Ramos (cell line): ENCODE results near the gene POLA2.
"Not testable (repeated sequence)": the region's sequence is repeated elsewhere in the genome, so short reads cannot be mapped to it uniquely, and the experiment has no call there.

Experiments
- in situ Hi-C: fragments of 300-500 bp; cut with MboI; formaldehyde crosslinking; loops from one replicate; pipeline ENCODE4 v1.14.3; 2022; ENCODE audit warnings: low sequenced_read_pairs; ENCODE audit not compliant: unreplicated experiment

The POLA2 gene

DNA sequence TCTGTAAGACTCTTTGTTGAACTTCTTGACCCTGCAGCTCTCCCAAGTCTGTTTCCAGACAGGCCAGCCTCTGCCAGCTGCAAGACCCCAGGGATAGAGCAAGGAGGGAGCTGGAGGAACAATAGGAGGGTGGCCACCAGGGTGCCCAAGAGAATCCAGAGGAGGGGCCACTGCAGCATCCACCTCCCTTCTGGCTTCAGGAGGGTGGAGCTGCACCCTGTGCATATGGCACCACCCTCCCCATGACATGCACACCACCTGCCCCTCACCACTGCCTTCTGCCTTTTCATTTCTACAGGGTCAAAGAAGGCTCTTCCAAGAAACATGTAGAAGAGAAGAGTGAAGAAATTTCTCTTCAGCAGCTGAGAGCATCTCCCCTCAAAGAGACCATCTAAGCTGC is 20.1 kb upstream of the POLA2 start:
- in situ Hi-C loops, result no loop called here

DNA sequence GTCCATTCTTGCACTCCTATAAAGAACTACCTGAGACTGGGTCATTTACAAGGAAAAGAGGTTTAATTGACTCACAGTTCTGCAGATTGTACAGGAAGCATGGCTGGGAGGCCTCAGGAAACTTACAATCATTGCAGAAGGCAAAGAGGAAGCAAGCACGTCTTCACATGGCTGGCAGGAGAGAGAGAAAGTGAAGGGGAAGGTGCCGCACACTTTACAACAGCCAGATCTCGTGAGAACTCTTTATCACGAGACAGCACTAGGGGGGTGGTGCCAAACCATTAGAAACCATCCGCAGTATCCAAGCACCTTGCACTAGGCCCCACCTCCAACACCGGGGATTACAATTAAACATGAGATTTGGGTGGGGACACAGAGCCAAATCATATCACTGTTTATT is 19.4 kb upstream of the POLA2 start:
- in situ Hi-C loops, result no loop called here

DNA sequence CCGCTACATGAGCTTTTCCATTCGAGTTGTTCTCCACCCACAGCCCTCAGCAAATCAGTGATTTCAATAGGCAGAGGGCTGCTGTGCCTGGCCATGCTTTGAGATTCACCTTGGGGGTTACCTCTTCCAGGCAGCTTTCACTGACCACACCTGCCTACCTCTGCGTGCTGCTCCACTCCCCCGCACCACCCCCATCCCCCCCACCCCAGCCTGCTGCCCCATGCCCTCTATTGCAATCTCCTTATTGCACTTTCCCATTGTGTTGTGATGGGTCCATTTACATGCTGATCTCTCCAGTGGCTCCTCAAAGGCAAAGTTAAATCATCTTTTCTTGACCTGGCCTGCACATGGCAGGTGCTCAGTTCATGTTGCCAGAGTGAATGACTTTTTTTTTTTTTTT is 18.0 kb upstream of the POLA2 start:
- in situ Hi-C loops, result no loop called here

DNA sequence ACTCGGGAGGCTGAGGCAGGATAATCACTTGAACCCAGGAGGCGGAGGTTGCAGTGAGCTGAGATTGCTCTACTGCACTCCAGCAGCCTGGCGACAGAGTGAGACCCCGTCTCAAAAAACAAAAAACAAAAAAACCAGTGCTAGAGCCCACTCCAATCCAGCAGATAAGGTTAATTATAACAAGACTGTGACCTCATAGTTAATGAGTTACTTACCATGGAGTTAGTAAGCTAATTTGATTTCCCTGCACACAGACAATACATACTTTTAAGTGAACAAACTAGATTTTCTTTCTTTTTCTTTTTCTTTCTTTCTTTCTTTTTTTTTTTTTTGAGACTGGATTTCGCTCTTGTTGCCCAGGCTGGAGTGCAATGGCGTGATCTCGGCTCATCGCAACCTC is 16.7 kb upstream of the POLA2 start:
- in situ Hi-C loops, result not testable (repeated sequence)

DNA sequence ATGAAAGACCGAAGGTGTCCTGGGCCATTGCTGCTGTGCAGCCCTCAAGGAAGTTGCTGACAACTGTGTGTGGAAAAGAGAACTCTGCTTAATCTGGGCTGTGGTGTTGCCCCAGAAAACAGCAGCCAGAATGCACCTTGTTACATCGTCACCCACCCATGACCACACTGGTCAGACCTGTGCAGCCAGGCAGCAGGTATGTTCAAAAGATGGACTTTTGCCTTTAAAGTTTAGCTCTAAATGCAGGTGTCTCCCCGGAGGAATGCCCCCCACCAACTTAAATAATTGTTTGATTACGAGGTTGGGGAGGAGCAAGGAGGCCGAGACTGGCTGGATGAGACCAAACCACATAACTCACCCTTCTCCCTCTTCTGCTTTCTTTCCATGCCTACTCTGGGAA is 15.3 kb upstream of the POLA2 start:
- in situ Hi-C loops, result no loop called here

DNA sequence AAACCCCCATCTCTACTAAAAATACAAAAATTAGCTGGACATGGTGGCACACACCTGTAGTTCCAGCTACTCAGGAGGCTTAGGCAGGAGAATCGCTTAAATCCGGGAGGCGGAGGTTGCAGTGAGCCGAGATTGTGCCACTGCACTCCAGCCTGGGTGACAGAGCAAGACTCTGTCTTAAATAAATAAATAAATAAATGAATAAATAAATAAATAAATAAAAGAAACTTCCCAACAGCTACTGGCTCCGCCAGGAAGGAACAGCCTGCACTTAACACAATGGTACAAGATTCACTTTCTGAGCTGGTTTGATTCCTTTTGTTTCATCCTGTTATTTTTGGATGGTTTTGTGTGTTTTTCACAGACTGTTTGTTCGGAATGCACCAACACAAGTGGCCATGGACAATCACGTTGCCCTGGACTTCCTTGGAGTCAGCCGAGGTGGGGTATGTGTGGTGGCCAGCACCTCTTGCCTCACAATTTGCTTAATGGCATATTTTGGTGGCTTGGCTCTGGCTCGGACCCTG is 13.5 kb upstream of the POLA2 start:
- in situ Hi-C loops, result not testable (repeated sequence)

DNA sequence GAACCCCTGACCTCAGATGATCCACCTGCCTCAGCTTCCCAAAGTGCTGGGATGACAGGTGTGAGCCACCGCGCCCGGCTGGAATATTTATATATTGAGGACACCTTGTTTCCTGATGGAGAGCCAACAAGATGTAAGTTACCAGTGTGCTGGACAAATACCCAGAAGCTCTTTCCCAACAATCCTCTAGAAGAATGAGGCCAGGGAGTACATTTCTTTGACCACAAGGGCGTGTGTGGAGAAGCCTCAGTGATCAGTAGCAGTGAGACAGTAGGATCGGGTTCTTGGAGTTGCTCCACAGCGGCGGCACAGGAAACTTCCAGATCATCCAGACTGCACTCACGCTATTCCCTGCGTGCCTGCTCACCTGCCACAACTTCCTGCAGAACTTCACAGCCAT is 10.3 kb upstream of the POLA2 start:
- in situ Hi-C loops, result no loop called here

DNA sequence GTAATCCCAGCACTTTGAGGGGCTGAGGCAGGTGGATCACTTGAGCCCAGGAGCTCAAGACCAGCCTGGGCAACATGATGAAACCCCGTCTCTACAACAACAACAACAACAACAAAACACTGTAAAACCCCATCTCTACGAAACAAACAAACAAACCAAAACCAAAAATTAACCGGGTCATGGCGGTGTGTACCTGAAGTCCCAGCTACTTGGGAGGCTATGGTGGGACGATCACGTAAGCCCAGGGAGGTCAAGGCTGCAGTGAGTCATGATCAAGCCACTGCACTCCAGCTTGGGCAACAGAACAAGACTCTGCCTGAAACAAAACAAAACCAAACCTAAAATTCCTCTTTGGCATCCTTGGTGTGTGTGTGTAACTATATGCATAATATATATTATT is 7.0 kb upstream of the POLA2 start:
- in situ Hi-C loops, result no loop called here

DNA sequence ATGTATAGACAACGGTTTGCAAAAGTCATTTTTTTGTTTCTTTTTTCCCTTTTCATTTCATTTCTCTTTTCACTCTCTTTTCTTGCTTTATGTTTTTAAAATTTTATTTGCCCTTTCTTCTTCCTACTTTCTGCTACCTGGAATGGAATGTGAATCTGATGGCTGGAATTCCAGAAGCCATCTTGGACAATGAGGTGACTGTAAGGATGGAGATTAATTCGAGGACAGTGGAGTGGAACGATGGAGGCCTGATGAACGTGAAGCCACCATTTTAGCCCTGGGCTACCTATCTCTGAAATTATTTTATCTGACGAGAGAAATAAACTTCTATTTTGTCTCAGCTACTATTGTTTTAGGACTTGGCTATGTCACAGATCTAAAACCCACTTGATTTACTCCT is 2.8 kb upstream of the POLA2 start:
- in situ Hi-C loops, result no loop called here

DNA sequence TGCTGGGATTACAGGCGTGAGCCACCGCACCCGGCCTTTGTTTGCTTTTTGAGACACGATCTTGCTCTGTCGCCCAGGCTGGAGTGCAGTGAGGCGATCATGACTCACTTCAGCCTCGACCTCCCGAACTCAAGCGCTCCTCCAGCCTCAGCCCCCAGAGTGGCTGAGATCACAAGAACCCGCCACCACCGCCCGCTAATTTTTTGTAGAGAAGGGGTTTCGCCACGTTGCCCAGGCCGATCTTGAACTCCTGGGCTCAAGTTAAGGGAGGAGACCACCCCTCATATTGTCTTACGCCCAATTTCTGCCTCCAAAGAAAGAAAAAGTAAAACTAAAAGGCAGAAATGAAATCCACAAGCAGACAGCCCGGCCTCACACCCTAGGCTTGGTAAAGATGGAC is 1.5 kb upstream of the POLA2 start:
- in situ Hi-C loops, result no loop called here

DNA sequence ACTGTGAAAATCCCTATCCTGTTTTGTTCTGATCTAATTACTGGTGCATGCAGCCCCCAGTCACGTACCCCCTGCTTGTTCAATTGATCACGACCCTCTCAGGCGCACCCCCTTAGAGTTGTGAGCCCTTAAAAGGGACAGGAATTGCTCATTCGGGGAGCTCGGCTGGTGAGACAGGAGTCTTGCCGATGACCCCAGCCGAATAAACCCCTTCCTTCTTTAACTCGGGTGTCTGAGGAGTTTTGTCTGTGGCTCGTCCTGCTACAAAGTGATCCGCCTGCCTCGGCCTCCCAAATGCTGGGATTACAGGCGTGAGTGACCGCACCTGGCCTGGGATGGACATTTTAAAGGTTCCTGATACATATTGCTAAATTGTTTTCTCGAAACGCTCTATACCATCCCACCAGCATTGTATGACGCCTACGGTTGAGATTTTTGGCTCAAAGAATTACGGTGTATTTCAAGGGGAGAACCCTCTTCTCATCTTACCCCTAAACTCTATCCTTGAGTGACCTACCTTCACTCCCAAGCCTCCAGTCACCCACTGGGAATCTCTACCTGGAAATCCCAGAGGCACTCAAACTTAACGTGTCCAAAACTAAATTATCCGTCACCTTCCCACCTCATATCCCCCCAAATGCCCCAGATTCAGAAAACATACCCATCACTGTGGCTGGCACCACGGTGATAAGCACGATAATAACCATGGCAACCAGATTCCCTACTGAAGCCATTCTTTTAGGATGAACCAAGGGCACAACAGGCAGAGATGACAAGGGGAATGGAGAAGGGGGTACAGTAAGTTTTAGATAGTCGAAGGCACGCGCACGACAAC is 789 bp upstream of the POLA2 start:
- in situ Hi-C loops, result no loop called here

DNA sequence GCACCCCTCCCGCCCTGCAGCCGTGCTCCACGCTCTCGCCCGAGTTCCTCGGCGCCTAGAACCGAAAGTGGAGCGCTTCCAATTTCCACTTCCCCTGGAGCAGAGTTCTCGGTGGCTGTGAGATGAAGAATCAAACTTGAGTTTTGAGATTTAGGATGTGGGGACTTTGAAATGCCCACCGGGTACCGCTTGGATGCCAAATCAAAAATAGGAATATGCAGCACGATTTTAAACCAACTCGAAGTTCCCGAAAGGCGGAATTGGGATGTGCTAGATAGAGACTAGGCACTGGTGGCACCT is 569 bp downstream of the POLA2 start:
- in situ Hi-C loops, result no loop called here

DNA sequence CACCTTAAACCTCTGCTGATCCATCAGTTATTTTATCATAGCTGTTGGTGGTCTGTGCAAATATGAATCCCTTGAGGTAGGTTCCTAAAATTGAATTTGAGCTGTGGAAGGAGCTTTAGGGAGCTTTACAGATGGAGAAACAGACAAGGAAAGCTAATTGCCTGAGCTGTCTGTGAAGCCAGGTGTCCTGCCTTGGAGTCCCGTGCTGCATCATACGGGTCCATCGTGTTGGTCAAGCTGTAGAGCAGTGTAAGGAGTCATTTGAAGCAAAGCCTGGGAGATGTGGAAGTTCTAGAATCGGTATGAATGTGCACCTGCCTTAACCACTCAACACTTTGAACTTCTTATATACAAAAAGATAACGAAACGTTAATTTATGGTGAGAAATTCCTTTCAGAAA is 1.0 kb downstream of the POLA2 start:
- in situ Hi-C loops, result no loop called here

DNA sequence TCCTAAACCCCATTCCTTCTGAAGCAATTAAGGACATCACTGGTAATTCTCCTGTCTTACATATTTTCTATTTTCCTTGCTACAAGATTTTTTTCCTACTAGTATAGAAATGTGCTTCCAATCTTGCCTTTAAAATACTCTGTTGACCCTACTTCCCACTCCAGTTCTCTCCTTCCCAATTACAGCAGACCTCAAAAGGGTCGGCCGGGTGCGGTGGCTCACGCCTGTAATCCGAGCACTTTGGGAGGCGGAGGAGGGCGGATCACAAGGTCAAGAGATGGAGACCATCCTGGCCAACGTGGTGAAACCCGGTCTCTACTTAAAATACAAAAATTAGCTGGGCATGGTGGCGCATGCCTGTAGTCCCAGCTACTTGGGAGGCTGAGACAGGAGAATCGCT is 3.0 kb downstream of the POLA2 start:
- in situ Hi-C loops, result not testable (repeated sequence)

DNA sequence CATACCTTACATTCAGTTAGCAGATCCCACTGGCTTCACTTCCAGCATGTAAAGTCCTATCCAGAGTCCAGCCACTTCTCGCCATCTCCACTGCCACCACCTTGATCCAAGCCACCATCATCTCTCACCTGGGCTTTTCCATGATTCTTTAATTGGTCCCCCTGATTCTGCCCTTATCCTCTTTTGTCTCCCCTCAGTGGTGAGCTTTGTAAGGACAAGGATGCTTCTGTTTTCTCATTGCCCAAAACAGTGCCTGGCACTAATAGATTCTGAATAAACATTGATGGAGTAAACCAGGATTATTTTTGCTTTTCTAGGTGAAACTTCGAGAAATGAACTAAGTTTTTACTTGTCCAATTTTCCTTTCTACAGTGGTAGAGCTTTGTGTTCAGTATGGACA is 4.4 kb downstream of the POLA2 start:
- in situ Hi-C loops, result no loop called here

DNA sequence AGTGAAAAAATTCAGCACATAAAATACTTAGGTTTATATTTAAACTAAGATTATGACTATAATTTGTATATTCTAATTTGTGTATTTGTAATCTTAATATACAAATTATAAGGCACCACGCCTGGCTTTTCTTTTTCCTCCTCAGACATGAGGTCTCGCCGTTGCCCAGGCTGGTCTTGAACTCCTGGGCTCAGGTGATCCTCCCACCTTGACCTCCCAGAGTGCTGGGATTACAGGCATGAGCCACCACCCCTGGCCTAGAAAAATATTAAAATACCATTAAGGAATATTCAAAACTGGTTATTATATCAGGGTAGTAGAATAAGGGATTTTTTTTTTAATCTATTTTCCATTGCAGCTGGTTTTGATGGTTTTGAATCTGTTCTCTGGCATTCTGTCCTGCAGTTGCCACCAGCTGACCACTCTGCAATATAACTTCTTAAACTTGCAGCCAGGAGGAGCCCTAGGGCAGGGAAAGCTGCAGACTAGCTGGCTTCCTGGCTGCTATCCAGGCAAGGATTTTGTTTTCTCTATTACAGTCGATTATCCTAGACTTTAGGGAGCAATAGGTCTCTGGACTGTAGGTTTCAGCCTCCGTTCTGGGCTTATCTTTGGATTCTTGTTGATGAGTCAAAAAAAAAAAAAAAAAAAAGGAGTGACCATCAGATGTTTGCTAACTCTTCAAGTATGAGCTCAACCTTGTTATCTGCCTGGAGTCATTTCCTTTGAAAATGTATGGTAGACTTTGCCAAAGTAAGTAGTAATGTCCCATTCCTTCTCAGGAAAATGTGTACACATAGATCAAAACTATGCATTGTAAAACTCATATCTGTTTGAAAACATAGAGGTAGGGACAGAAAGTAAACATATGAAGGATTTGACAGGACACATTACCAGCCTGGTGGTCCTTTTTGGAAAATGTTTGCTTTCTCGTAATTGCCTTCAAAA is 13.2 kb downstream of the POLA2 start:
- in situ Hi-C loops, result no loop called here

DNA sequence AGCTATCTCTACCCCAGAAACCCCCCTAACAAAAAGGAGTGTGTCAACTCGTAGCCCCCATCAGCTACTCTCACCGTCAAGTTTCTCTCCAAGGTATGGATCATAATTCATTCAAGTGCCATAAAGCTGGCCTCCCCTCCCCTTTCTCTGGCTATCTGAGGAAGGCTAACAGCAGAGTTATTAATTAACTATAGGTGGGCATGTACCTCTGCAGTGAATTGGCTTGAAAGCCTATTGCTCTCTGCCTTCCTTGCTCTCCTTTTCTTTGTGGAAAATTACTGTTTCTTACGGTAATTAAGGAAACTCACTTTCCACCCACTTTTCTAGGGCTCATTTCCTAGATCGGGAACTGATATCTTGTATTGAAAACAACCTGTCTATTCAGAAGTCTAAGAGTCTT is 14.1 kb downstream of the POLA2 start:
- in situ Hi-C loops, result no loop called here

DNA sequence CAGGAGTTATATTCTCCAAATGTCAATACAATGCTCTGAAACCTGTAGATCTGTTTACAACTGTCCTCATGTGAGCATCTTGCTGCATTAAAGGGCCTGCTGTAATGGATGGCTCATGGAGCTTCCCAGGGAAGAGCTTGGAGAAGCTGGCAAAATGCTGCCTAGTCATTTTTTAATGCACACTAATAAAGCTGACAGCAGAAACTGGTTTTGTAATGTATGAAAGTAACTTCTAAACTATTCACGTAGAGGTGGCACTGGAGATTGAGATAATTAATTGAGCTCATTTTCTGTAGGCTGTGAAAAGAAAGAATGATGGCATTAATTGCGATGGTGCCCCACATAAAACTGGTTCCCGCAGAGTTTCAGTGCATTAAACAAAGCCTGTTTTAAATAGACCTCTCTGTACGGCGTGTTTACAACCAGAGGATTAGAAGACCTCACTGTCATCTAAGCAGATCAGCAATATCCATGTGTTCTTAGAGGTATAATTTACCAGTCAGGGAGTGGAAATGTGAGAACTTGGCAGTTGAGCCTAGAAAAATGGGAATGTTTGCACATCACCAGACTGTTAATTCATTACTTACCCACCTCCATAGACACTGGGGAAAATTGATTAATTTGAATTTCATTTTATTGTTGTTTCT is 16.0 kb downstream of the POLA2 start:
- in situ Hi-C loops, result no loop called here

DNA sequence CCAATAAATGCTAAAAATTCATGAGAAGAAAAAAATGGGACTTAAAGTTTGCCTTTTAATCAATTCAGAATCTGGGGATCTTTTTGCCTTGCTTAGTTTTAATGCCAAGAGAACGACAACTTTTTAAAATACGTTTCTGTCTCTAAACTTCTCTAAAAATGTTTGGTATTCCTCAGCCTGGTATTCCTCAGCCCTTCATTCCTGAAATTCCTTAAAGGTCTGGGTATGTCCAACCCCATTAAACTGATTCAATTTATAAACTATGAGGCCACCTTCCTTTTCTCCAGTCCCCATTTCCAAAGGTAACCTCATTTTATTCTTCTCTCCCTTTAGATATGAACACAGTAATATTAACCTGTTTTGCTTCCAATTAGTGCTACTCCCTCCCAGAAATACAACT is 16.6 kb downstream of the POLA2 start:
- in situ Hi-C loops, result no loop called here

DNA sequence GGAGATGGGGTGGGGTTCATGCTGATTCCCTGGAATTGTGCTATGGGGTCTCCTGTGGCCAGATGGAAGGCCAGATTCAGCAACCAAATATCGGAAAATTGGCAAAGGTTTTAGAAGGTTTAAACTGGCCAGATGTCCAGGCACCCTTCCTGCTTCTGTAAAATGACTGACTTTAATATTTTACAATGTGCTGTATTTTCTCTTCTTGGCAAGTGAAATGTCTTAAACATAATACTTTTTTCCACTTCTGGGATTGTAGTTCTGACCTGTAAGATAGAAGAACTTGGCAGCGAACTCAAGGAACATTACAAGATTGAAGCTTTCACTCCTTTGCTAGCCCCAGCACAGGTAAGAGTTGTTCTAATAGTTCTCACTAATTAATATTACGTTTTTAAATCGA is 17.5 kb downstream of the POLA2 start:
- in situ Hi-C loops, result no loop called here
